Activated naive CD8-positive, alpha-beta T cell (primary cell): Measurements from ENCODE around the gene FAM181A.

Experiments
- H3K27ac Mint-ChIP-seq: one replicate; pipeline ENCODE4 v1.8.0; 2021; ENCODE audit warnings: mixed read lengths
- H3K27me3 Mint-ChIP-seq: one replicate; pipeline ENCODE4 v1.8.0; 2021; ENCODE audit warnings: mixed read lengths
- H3K36me3 Mint-ChIP-seq: one replicate; pipeline ENCODE4 v1.8.0; 2021; ENCODE audit warnings: mixed read lengths
- H3K4me1 Mint-ChIP-seq: one replicate; pipeline ENCODE4 v1.8.0; 2021; ENCODE audit warnings: low read depth, mixed read lengths
- H3K4me3 Mint-ChIP-seq: one replicate; pipeline ENCODE4 v1.8.0; 2021; ENCODE audit warnings: mild to moderate bottlenecking, mixed read lengths
- H3K9me3 Mint-ChIP-seq: one replicate; pipeline ENCODE4 v1.8.0; 2021; ENCODE audit warnings: low read depth, mixed read lengths

Gene FAM181A

GRCh38 chr14:93915800-93916199, 11.3 kb upstream of the FAM181A start:
- Mint-ChIP-seq H3K9me3 (peaks cover 5% of the 10 kb centered on the region), H3K4me1 (no peaks in the 10 kb centered on the region), H3K27ac (no peak overlapping the region), H3K27me3 (peaks cover 5% of the 10 kb centered on the region), H3K4me3 (no peak overlapping the region), H3K36me3 (peaks cover 3% of the 10 kb centered on the region)

GRCh38 chr14:93916498-93916897, 10.6 kb upstream of the FAM181A start:
- no peaks in the 10 kb centered on the region for H3K4me1 Mint-ChIP-seq
- H3K36me3 Mint-ChIP-seq, result peaks cover 3% of the 10 kb centered on the region
- peaks cover 5% of the 10 kb centered on the region for H3K27me3 Mint-ChIP-seq
- H3K4me3 Mint-ChIP-seq, result no peak overlapping the region
- H3K9me3 Mint-ChIP-seq, result peaks cover 5% of the 10 kb centered on the region
- no peak overlapping the region for H3K27ac Mint-ChIP-seq

- H3K4me3 Mint-ChIP-seq, result no peak overlapping the region
- no peak overlapping the region for H3K27ac Mint-ChIP-seq
- H3K27me3 Mint-ChIP-seq, result peaks cover 5% of the 10 kb centered on the region
- H3K36me3 Mint-ChIP-seq, result peaks cover 3% of the 10 kb centered on the region
- H3K9me3 Mint-ChIP-seq, result peaks cover 5% of the 10 kb centered on the region
- no peaks in the 10 kb centered on the region for H3K4me1 Mint-ChIP-seq
These were observed 10.0 kb upstream of the FAM181A start for GRCh38 chr14:93917141-93917540.

- Mint-ChIP-seq H3K36me3 (no peaks in the 10 kb centered on the region), H3K27ac (no peak overlapping the region), H3K4me1 (no peaks in the 10 kb centered on the region), H3K4me3 (no peak overlapping the region), H3K27me3 (peaks cover 2% of the 10 kb centered on the region), H3K9me3 (peaks cover 5% of the 10 kb centered on the region)
These were observed 5.9 kb upstream of the FAM181A start for GRCh38 chr14:93921001-93921806.

- Mint-ChIP-seq H3K27ac (no peak overlapping the region), H3K36me3 (no peaks in the 10 kb centered on the region), H3K9me3 (peaks cover 5% of the 10 kb centered on the region), H3K4me1 (no peaks in the 10 kb centered on the region), H3K4me3 (no peak overlapping the region), H3K27me3 (no peaks in the 10 kb centered on the region)
These were observed 3.5 kb upstream of the FAM181A start for GRCh38 chr14:93923626-93924025.

GRCh38 chr14:93924592-93925355, 2.4 kb upstream of the FAM181A start:
- H3K27ac Mint-ChIP-seq, result no peak overlapping the region
- H3K4me1 Mint-ChIP-seq, result no peaks in the 10 kb centered on the region
- H3K9me3 Mint-ChIP-seq, result peaks cover 1% of the 10 kb centered on the region
- H3K36me3 Mint-ChIP-seq, result no peaks in the 10 kb centered on the region
- H3K4me3 Mint-ChIP-seq, result no peak overlapping the region
- no peaks in the 10 kb centered on the region for H3K27me3 Mint-ChIP-seq

GRCh38 chr14:93925374-93925895, 1.7 kb upstream of the FAM181A start:
- no peak overlapping the region for H3K4me3 Mint-ChIP-seq
- no peak overlapping the region for H3K27ac Mint-ChIP-seq
- H3K27me3 Mint-ChIP-seq, result no peaks in the 10 kb centered on the region
- no peaks in the 10 kb centered on the region for H3K4me1 Mint-ChIP-seq
- no peaks in the 10 kb centered on the region for H3K36me3 Mint-ChIP-seq
- no peaks in the 10 kb centered on the region for H3K9me3 Mint-ChIP-seq

- H3K27me3 Mint-ChIP-seq, result no peaks in the 10 kb centered on the region
- no peak overlapping the region for H3K27ac Mint-ChIP-seq
- H3K9me3 Mint-ChIP-seq, result no peaks in the 10 kb centered on the region
- no peak overlapping the region for H3K4me3 Mint-ChIP-seq
- H3K36me3 Mint-ChIP-seq, result no peaks in the 10 kb centered on the region
- no peaks in the 10 kb centered on the region for H3K4me1 Mint-ChIP-seq
These were observed 785 bp upstream of the FAM181A start for GRCh38 chr14:93926245-93926872.

GRCh38 chr14:93927800-93928145, 629 bp downstream of the FAM181A start:
- Mint-ChIP-seq H3K4me1 (no peaks in the 10 kb centered on the region), H3K36me3 (no peaks in the 10 kb centered on the region), H3K9me3 (no peaks in the 10 kb centered on the region), H3K27ac (no peak overlapping the region), H3K27me3 (no peaks in the 10 kb centered on the region), H3K4me3 (no peak overlapping the region)

- H3K27me3 Mint-ChIP-seq, result no peaks in the 10 kb centered on the region
- H3K4me3 Mint-ChIP-seq, result no peak overlapping the region
- no peaks in the 10 kb centered on the region for H3K36me3 Mint-ChIP-seq
- no peaks in the 10 kb centered on the region for H3K9me3 Mint-ChIP-seq
- H3K27ac Mint-ChIP-seq, result no peak overlapping the region
- no peaks in the 10 kb centered on the region for H3K4me1 Mint-ChIP-seq
These were observed 1.3 kb downstream of the FAM181A start for GRCh38 chr14:93928184-93929047.

GRCh38 chr14:93929048-93929535, 1.9 kb downstream of the FAM181A start:
- Mint-ChIP-seq H3K27me3 (no peaks in the 10 kb centered on the region), H3K9me3 (no peaks in the 10 kb centered on the region), H3K36me3 (no peaks in the 10 kb centered on the region), H3K4me1 (no peaks in the 10 kb centered on the region), H3K4me3 (no peak overlapping the region), H3K27ac (no peak overlapping the region)

GRCh38 chr14:93929657-93930056, 2.5 kb downstream of the FAM181A start:
- no peak overlapping the region for H3K27ac Mint-ChIP-seq
- no peaks in the 10 kb centered on the region for H3K9me3 Mint-ChIP-seq
- no peak overlapping the region for H3K4me3 Mint-ChIP-seq
- no peaks in the 10 kb centered on the region for H3K36me3 Mint-ChIP-seq
- no peaks in the 10 kb centered on the region for H3K27me3 Mint-ChIP-seq
- no peaks in the 10 kb centered on the region for H3K4me1 Mint-ChIP-seq

GRCh38 chr14:93930296-93930988, 3.3 kb downstream of the FAM181A start:
- no peaks in the 10 kb centered on the region for H3K36me3 Mint-ChIP-seq
- no peaks in the 10 kb centered on the region for H3K9me3 Mint-ChIP-seq
- H3K27me3 Mint-ChIP-seq, result no peaks in the 10 kb centered on the region
- H3K4me1 Mint-ChIP-seq, result no peaks in the 10 kb centered on the region
- no peak overlapping the region for H3K4me3 Mint-ChIP-seq
- H3K27ac Mint-ChIP-seq, result no peak overlapping the region

- no peaks in the 10 kb centered on the region for H3K4me1 Mint-ChIP-seq
- no peaks in the 10 kb centered on the region for H3K36me3 Mint-ChIP-seq
- H3K4me3 Mint-ChIP-seq, result no peak overlapping the region
- H3K27me3 Mint-ChIP-seq, result no peaks in the 10 kb centered on the region
- no peaks in the 10 kb centered on the region for H3K9me3 Mint-ChIP-seq
- H3K27ac Mint-ChIP-seq, result no peak overlapping the region
These were observed 3.8 kb downstream of the FAM181A start for GRCh38 chr14:93930989-93931307.
